Common myeloid progenitor, CD34-positive (primary cell): ENCODE data around the gene FMO5.
"Not testable (repeated sequence)": the region's sequence is repeated elsewhere in the genome, so short reads cannot be mapped to it uniquely, and the experiment has no call there.

Source experiments
- CTCF ChIA-PET: fragments of 350-600 bp; sonication (Branson Sonifier 250); formaldehyde crosslinking; loops from one replicate; lab custom pipeline; 2021; ENCODE audit warnings: antibody characterized with exemption; lab: Charles Lee
- POLR2A ChIA-PET: fragments of 350-600 bp; sonication (Branson Sonifier 250); formaldehyde crosslinking; loops from one replicate; lab custom pipeline; 2021; ENCODE audit warnings: antibody characterized with exemption; lab: Charles Lee
- DNase-seq, 3 donors: peaks; one replicate each; pipeline versions ENCODE4 v3.0.0 to v3.0.0-alpha.2; 2013
- H3K27ac ChIP-seq, 2 experiments: 1 replicate in 1 of 2; 2 replicates in 1 of 2; pipeline ENCODE4 v1.7.0; 2013; ENCODE audit warnings: inconsistent platforms in 2 of 2, low read length in 2 of 2, mild to moderate bottlenecking in 2 of 2, low read depth in 1 of 2, moderate library complexity in 1 of 2; ENCODE audit not compliant: severe bottlenecking in 2 of 2, insufficient read depth in 1 of 2, poor library complexity in 1 of 2
- H3K27me3 ChIP-seq, 5 experiments: replicated peaks in 2 of 5; 1 replicate in 3 of 5; 2 replicates in 2 of 5; pipeline versions ENCODE4 v1.6.1 to v1.7.0; 2013; ENCODE audit warnings: low read length in 4 of 5, mild to moderate bottlenecking in 2 of 5, moderate library complexity in 2 of 5, inconsistent platforms in 1 of 5; ENCODE audit not compliant: insufficient read depth in 5 of 5, control insufficient read depth in 4 of 5
- H3K36me3 ChIP-seq, 4 experiments: 1 replicate in 2 of 4; 2 replicates in 2 of 4; pipeline versions ENCODE4 v1.6.1 to v1.7.0; 2013; ENCODE audit warnings: low read length in 3 of 4, control low read depth in 1 of 4, mild to moderate bottlenecking in 1 of 4; ENCODE audit not compliant: control insufficient read depth in 4 of 4, insufficient read depth in 4 of 4
- H3K4me1 ChIP-seq, 4 experiments: 1 replicate in 3 of 4; 2 replicates in 1 of 4; pipeline versions ENCODE4 v1.6.1 to v1.7.1; 2013; ENCODE audit warnings: low read length in 3 of 4, mild to moderate bottlenecking in 3 of 4, control low read depth in 1 of 4, inconsistent platforms in 1 of 4, moderate library complexity in 1 of 4; ENCODE audit not compliant: control insufficient read depth in 4 of 4, insufficient read depth in 4 of 4; ENCODE audit errors: control extremely low read depth in 1 of 4
- H3K4me3 ChIP-seq, 7 experiments: 1 replicate in 4 of 7; 2 replicates in 3 of 7; pipeline versions ENCODE4 v1.5.1 to v1.7.0; 2013; ENCODE audit warnings: mild to moderate bottlenecking in 7 of 7, low read length in 6 of 7, moderate library complexity in 6 of 7, inconsistent platforms in 2 of 7, low read depth in 2 of 7, control low read depth in 1 of 7; ENCODE audit not compliant: insufficient read depth in 4 of 7, control insufficient read depth in 1 of 7; ENCODE audit errors: extremely low read depth in 1 of 7
- H3K9me3 ChIP-seq, 5 experiments: 1 replicate in 4 of 5; 2 replicates in 1 of 5; pipeline versions ENCODE4 v1.6.1 to v1.7.1; 2013; ENCODE audit warnings: low read length in 4 of 5, mild to moderate bottlenecking in 2 of 5, inconsistent platforms in 1 of 5, low read depth in 1 of 5, moderate library complexity in 1 of 5; ENCODE audit not compliant: control insufficient read depth in 4 of 5, insufficient read depth in 2 of 5; ENCODE audit errors: control extremely low read depth in 1 of 5
- WGBS: methylation state at CpG from one replicate; pipeline ENCODE4 v1.1.5; 2013; ENCODE audit not compliant: insufficient coverage; 5-methylcytosine and 5-hydroxymethylcytosine counted together

FMO5 gene

GRCh38 chr1:147240131-147240721 is 15.1 kb upstream of the FMO5 start:
- H3K36me3 ChIP-seq, H3K4me3 ChIP-seq, H3K27ac ChIP-seq, DNase-seq, H3K27me3 ChIP-seq, POLR2A ChIA-PET: not testable (repeated sequence)
- 100% methylated on average over 1 of the region's 5 CpGs for whole genome bisulfite sequencing
- Histone ChIP-seq H3K4me1 (peaks cover 10 to 24% (median 17%) of the 10 kb centered on the region in 4 experiments), H3K9me3 (peaks cover 0 to 12% (median 7%) of the 10 kb centered on the region in 5 experiments)
- CTCF ChIA-PET, result interaction anchor here (1.2 kb wide), 1 partner anchor 67 kb away, joined by 3 read pairs; no protein-coding TSS in a partner anchor

DNA sequence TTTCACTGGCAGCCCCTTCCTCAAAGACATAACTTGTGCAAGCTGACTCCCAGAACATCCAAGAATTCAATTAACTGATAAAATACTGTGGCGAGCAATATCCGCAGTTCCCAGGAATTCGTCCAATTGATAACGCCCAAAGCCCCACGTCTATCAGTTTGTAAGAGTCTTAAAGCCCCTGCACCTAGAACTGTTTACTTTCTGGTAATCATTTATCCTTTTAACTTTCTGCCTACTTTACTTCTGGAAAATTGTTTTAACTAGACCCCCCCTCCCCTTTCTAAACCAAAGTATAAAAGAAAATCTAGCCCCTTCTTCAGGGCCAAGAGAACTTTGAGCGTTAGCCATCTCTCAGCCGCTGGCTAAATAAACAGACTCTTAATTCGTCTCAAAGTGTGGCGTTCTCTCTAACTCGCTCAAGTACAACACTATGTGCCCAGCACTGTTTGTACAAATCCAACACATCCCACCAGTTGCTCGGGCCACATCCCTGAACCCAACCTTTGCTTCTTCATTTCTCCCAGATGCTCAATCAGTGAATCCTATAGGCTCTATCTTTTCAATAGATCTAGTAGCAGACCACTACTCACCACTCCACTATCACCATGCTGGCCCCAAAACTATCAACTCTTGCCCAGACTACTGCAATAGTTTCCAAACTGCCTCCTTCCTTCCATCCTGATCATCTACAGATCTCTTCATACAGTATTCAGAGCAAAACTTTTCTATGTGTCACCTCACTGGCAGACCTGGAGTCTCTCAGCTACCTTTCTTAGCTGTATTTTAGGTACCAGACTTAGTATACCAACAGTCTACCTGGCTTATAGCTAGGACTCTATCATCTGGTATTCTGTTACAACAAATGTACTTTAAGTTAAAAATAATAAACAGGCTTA is 14.0 kb upstream of the FMO5 start:
- Histone ChIP-seq H3K36me3 (no peaks in the 10 kb centered on the region), H3K4me1 (peaks cover 7 to 13% (median 10%) of the 10 kb centered on the region in 4 experiments), H3K27me3 (no peaks in the 10 kb centered on the region), H3K4me3 (no peak overlapping the region), H3K9me3 (peaks cover 0 to 12% (median 7%) of the 10 kb centered on the region in 5 experiments), H3K27ac (no peak overlapping the region)
- WGBS, result 98% methylated on average over 11 of the region's 11 CpGs
- ChIA-PET POLR2A (no interaction called here), CTCF (interaction anchor here (1.2 to 1.4 kb wide), 2 partner anchors 66 to 71 kb away, joined by 3 read pairs; no protein-coding TSS in a partner anchor)
- DNase-seq, result no peak

- Histone ChIP-seq H3K4me1 (peaks cover 0 to 8% (median 5%) of the 10 kb centered on the region in 4 experiments), H3K4me3 (no peak overlapping the region), H3K9me3 (peaks cover 0 to 12% (median 7%) of the 10 kb centered on the region in 5 experiments), H3K27ac (no peak overlapping the region), H3K36me3 (no peaks in the 10 kb centered on the region), H3K27me3 (no peaks in the 10 kb centered on the region)
- POLR2A ChIA-PET, result no interaction called here
- 100% methylated on average over 2 of the region's 3 CpGs for WGBS
- CTCF ChIA-PET, result interaction anchor here (1.2 to 1.4 kb wide), 3 partner anchors 65 to 70 kb away, joined by 3 read pairs; no protein-coding TSS in a partner anchor
- no peak for DNase-seq
Observed at GRCh38 chr1:147238053-147238902, 13.1 kb upstream of the FMO5 start.

DNA sequence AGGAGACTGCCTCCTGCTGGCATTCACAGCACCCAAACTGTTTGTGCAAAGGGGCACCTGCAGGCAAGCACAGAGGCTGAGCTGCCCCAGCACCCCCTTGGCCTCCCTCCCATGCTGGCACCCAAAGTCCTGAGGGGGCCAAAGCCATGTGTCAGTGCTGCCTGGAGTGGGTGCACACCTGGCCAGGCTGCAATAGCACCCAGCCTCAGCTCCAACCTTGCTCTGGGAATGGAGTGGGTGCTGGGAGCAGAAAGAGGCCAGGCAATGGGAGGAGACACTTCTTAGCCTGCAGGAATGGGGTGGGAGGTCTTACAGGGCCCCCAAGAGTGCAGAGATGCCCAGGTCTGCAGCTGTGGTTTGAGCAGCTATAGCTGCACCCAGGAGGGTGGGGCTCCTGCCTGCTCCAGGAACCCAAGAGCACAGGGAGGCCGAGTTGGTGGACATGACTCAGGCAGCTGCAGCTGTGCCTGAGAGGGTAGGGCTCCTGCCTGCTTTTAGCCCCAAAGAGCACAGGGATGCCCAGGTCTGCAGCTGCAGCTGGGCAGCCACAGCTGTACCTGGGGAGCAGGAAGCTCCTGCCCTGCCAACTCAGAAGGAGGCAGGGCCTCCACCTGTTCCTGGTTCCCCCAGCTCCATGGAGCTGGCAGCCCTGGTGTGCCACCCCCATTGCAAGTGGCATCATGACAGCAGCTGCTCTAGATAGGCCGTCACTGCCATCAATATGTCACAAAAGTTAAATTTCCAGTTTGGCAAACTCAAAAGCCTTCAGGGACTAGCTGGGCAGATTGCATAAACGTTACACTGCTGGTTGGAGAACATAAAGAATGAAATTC is 12.0 kb upstream of the FMO5 start:
- no peak for DNase-seq
- 93% methylated on average over 3 of the region's 3 CpGs for WGBS
- no peak overlapping the region for H3K27ac ChIP-seq
- no peaks in the 10 kb centered on the region for H3K27me3 ChIP-seq
- no peaks in the 10 kb centered on the region for H3K36me3 ChIP-seq
- H3K4me1 ChIP-seq, result peaks cover 0 to 7% (median 3%) of the 10 kb centered on the region in 4 experiments
- H3K9me3 ChIP-seq, result peaks cover 0 to 12% (median 7%) of the 10 kb centered on the region in 5 experiments
- ChIA-PET CTCF (interaction anchor here (1.2 to 1.8 kb wide), 4 partner anchors 12 to 69 kb away, joined by 3 to 7 read pairs (median 3); partner anchors contain the start of gene FMO5), POLR2A (no interaction called here)
- no peak overlapping the region for H3K4me3 ChIP-seq

- Histone ChIP-seq H3K4me3 (no peak overlapping the region), H3K36me3 (no peaks in the 10 kb centered on the region), H3K27ac (no peak overlapping the region), H3K27me3 (no peaks in the 10 kb centered on the region), H3K9me3 (peaks cover 0 to 12% (median 7%) of the 10 kb centered on the region in 5 experiments), H3K4me1 (no peaks in the 10 kb centered on the region)
- WGBS, result 100% methylated on average over 1 of the region's 2 CpGs
- CTCF ChIA-PET, result interaction anchor here (0.8 to 1.8 kb wide), 2 partner anchors 9 to 11 kb away, joined by 3 to 7 read pairs; partner anchors contain the start of gene FMO5
- POLR2A ChIA-PET, result no interaction called here
- DNase-seq, result peak in 1 of 3 donors; percentile 18
Observed at GRCh38 chr1:147236448-147236847, 11.3 kb upstream of the FMO5 start.

GRCh38 chr1:147235822-147236221 is 10.7 kb upstream of the FMO5 start:
- Histone ChIP-seq H3K9me3 (peaks cover 0 to 12% (median 7%) of the 10 kb centered on the region in 5 experiments), H3K4me3 (no peak overlapping the region), H3K27ac (no peak overlapping the region), H3K4me1 (no peaks in the 10 kb centered on the region), H3K36me3 (no peaks in the 10 kb centered on the region), H3K27me3 (no peaks in the 10 kb centered on the region)
- ChIA-PET CTCF (interaction anchor here (0.8 to 1.8 kb wide), 3 partner anchors 9 to 69 kb away, joined by 3 to 7 read pairs (median 3); partner anchors contain the start of gene FMO5), POLR2A (no interaction called here)
- 89% methylated on average over 1 of the region's 1 CpG for WGBS
- no peak for DNase-seq
